Activated CD4-positive, alpha-beta T cell treated with anti-CD3 and anti-CD28 coated beads, Interleukin-2, amount 10 ng/mL, durations not matched to agents 7 days and 5 days (primary cell): ENCODE results near the gene BRCA1. TPM values are rescaled to one million over a fixed set of nuclear protein-coding genes. Genes with fewer than 3 reads are reported as not detected.

ENCODE experiments used
- CTCF ChIA-PET: fragments of 350-600 bp; sonication (Branson Sonifier 250); formaldehyde crosslinking; loops from one replicate; lab custom pipeline; 2021; ENCODE audit warnings: antibody characterized with exemption; lab: Charles Lee
- POLR2A ChIA-PET: fragments of 350-600 bp; sonication (Branson Sonifier 250); formaldehyde crosslinking; loops from one replicate; lab custom pipeline; 2021; ENCODE audit warnings: antibody characterized with exemption; lab: Charles Lee
- DNase-seq: peaks from one replicate; pipeline ENCODE4 v3.0.0-alpha.2; 2020
- H3K27ac Mint-ChIP-seq: one replicate; pipeline ENCODE4 v1.8.0; 2021; ENCODE audit warnings: mild to moderate bottlenecking, moderate library complexity, mixed read lengths
- H3K27me3 Mint-ChIP-seq: one replicate; pipeline ENCODE4 v1.8.0; 2021; ENCODE audit warnings: mixed read lengths
- H3K36me3 Mint-ChIP-seq: one replicate; pipeline ENCODE4 v1.8.0; 2021; ENCODE audit warnings: low read depth, mixed read lengths
- H3K4me1 Mint-ChIP-seq: one replicate; pipeline ENCODE4 v1.8.0; 2021; ENCODE audit warnings: mixed read lengths
- H3K4me3 Mint-ChIP-seq: one replicate; pipeline ENCODE4 v1.8.0; 2021; ENCODE audit warnings: mild to moderate bottlenecking, moderate library complexity, mixed read lengths
- H3K9me3 Mint-ChIP-seq: one replicate; pipeline ENCODE4 v1.8.0; 2021; ENCODE audit warnings: mixed read lengths
- total RNA-seq, 2 experiments: library from RNA; stranded (reverse); gene quantifications; one replicate each; pipeline ENCODE4 v1.2.3, GENCODE V29; 2021

Gene BRCA1
- total RNA-seq, 2 experiments from 2014 or later: 67.4 to 76.0 TPM

- Mint-ChIP-seq H3K9me3 (no peaks in the 10 kb centered on the region), H3K4me1 (no peaks in the 10 kb centered on the region), H3K36me3 (peaks cover 14% of the 10 kb centered on the region), H3K27ac (no peak overlapping the region), H3K4me3 (no peak overlapping the region), H3K27me3 (no peaks in the 10 kb centered on the region)
- ChIA-PET POLR2A (no interaction called here), CTCF (interaction anchor here (0.6 to 1.4 kb wide), 4 partner anchors 10 to 712 kb away, joined by 3 to 5 read pairs (median 4); no protein-coding TSS in a partner anchor)
- no peak for DNase-seq
Observed at GRCh38 chr17:43044024-43044423, 81.1 kb downstream of the BRCA1 start.

- Mint-ChIP-seq H3K27ac (no peak overlapping the region), H3K27me3 (no peaks in the 10 kb centered on the region), H3K9me3 (no peaks in the 10 kb centered on the region), H3K36me3 (peaks cover 12% of the 10 kb centered on the region), H3K4me1 (no peaks in the 10 kb centered on the region), H3K4me3 (no peak overlapping the region)
- no peak for DNase-seq
- ChIA-PET CTCF (no interaction called here), POLR2A (no interaction called here)
Observed at GRCh38 chr17:43043307-43043706, 81.9 kb downstream of the BRCA1 start.

- ChIA-PET POLR2A (no interaction called here), CTCF (interaction anchor here (0.6 kb wide), 1 partner anchor 1462 kb away, joined by 3 read pairs; no protein-coding TSS in a partner anchor)
- no peaks in the 10 kb centered on the region for H3K27me3 Mint-ChIP-seq
- no peaks in the 10 kb centered on the region for H3K4me1 Mint-ChIP-seq
- no peak for DNase-seq
- no peak overlapping the region for H3K27ac Mint-ChIP-seq
- no peak overlapping the region for H3K4me3 Mint-ChIP-seq
- H3K9me3 Mint-ChIP-seq: no peaks in the 10 kb centered on the region
- H3K36me3 Mint-ChIP-seq: peaks cover 9% of the 10 kb centered on the region
Observed at GRCh38 chr17:43042025-43042628, 83.0 kb downstream of the BRCA1 start.

- no peak for DNase-seq
- Mint-ChIP-seq H3K27ac (no peak overlapping the region), H3K9me3 (no peaks in the 10 kb centered on the region), H3K27me3 (no peaks in the 10 kb centered on the region), H3K36me3 (peaks cover 7% of the 10 kb centered on the region), H3K4me3 (no peak overlapping the region), H3K4me1 (no peaks in the 10 kb centered on the region)
- POLR2A ChIA-PET: no interaction called here
- CTCF ChIA-PET: no interaction called here
Observed at GRCh38 chr17:43040655-43041054, 84.5 kb downstream of the BRCA1 start.

- CTCF ChIA-PET: interaction anchor here (1.3 kb wide), 2 partner anchors 10 to 42 kb away, joined by 3 to 7 read pairs; partner anchors contain the start of gene RPL27
- peaks cover 7% of the 10 kb centered on the region for H3K36me3 Mint-ChIP-seq
- no peak overlapping the region for H3K27ac Mint-ChIP-seq
- no peak for DNase-seq
- H3K27me3 Mint-ChIP-seq: no peaks in the 10 kb centered on the region
- POLR2A ChIA-PET: no interaction called here
- no peaks in the 10 kb centered on the region for H3K4me1 Mint-ChIP-seq
- H3K9me3 Mint-ChIP-seq: no peaks in the 10 kb centered on the region
- H3K4me3 Mint-ChIP-seq: no peak overlapping the region
Observed at GRCh38 chr17:43039646-43040045, 85.5 kb downstream of the BRCA1 start.

GRCh38 chr17:43034894-43035293, 90.3 kb downstream of the BRCA1 start:
- DNase-seq: no peak
- ChIA-PET POLR2A (no interaction called here), CTCF (no interaction called here)
- Mint-ChIP-seq H3K27ac (no peak overlapping the region), H3K4me1 (no peaks in the 10 kb centered on the region), H3K27me3 (no peaks in the 10 kb centered on the region), H3K9me3 (no peaks in the 10 kb centered on the region), H3K36me3 (no peaks in the 10 kb centered on the region), H3K4me3 (no peak overlapping the region)

- Mint-ChIP-seq H3K36me3 (no peaks in the 10 kb centered on the region), H3K27ac (peak overlapping the region; percentile 46), H3K4me3 (no peak overlapping the region), H3K4me1 (no peaks in the 10 kb centered on the region), H3K27me3 (no peaks in the 10 kb centered on the region), H3K9me3 (no peaks in the 10 kb centered on the region)
- DNase-seq: no peak
- CTCF ChIA-PET: interaction anchor here (0.6 to 1.0 kb wide), 2 partner anchors 10 to 127 kb away, joined by 3 to 5 read pairs; no protein-coding TSS in a partner anchor
- POLR2A ChIA-PET: interaction anchor here (0.6 kb wide), 1 partner anchor 118 kb away, joined by 3 read pairs; no protein-coding TSS in a partner anchor
Observed at GRCh38 chr17:43033948-43034881, 90.9 kb downstream of the BRCA1 start.

- Mint-ChIP-seq H3K36me3 (no peaks in the 10 kb centered on the region), H3K4me3 (no peak overlapping the region), H3K9me3 (no peaks in the 10 kb centered on the region), H3K4me1 (no peaks in the 10 kb centered on the region), H3K27me3 (peaks cover 3% of the 10 kb centered on the region), H3K27ac (no peak overlapping the region)
- DNase-seq: no peak
- ChIA-PET CTCF (interaction anchor here (0.6 to 1.0 kb wide), 3 partner anchors 11 to 62 kb away, joined by 3 to 5 read pairs (median 3); no protein-coding TSS in a partner anchor), POLR2A (no interaction called here)
Observed at GRCh38 chr17:43031666-43032065, 93.5 kb downstream of the BRCA1 start.

GRCh38 chr17:43030137-43030767, 94.9 kb downstream of the BRCA1 start:
- Mint-ChIP-seq H3K4me3 (no peak overlapping the region), H3K27ac (no peak overlapping the region), H3K36me3 (no peaks in the 10 kb centered on the region), H3K4me1 (peaks cover 2% of the 10 kb centered on the region), H3K9me3 (no peaks in the 10 kb centered on the region), H3K27me3 (peaks cover 10% of the 10 kb centered on the region)
- CTCF ChIA-PET: interaction anchor here (0.9 to 1.1 kb wide), 3 partner anchors 10 to 169 kb away, joined by 4 to 7 read pairs (median 4); no protein-coding TSS in a partner anchor
- POLR2A ChIA-PET: no interaction called here
- no peak for DNase-seq

- Mint-ChIP-seq H3K4me3 (no peak overlapping the region), H3K9me3 (no peaks in the 10 kb centered on the region), H3K27ac (no peak overlapping the region), H3K4me1 (peaks cover 10% of the 10 kb centered on the region), H3K36me3 (peaks cover 3% of the 10 kb centered on the region), H3K27me3 (peaks cover 17% of the 10 kb centered on the region)
- POLR2A ChIA-PET: interaction anchor here (0.6 kb wide), 1 partner anchor 9 kb away, joined by 5 read pairs; no protein-coding TSS in a partner anchor
- CTCF ChIA-PET: interaction anchor here (1.3 kb wide), 1 partner anchor 15 kb away, joined by 4 read pairs; no protein-coding TSS in a partner anchor
- DNase-seq: no peak
Observed at GRCh38 chr17:43028221-43028861, 96.8 kb downstream of the BRCA1 start.

GRCh38 chr17:43027091-43028032, 97.8 kb downstream of the BRCA1 start:
- POLR2A ChIA-PET: interaction anchor here (0.6 kb wide), 1 partner anchor 10 kb away, joined by 5 read pairs; no protein-coding TSS in a partner anchor
- no peak for DNase-seq
- CTCF ChIA-PET: no interaction called here
- H3K9me3 Mint-ChIP-seq: no peaks in the 10 kb centered on the region
- peaks cover 3% of the 10 kb centered on the region for H3K36me3 Mint-ChIP-seq
- no peak overlapping the region for H3K4me3 Mint-ChIP-seq
- H3K4me1 Mint-ChIP-seq: peaks cover 10% of the 10 kb centered on the region
- no peak overlapping the region for H3K27ac Mint-ChIP-seq
- H3K27me3 Mint-ChIP-seq: peaks cover 17% of the 10 kb centered on the region
